Measurements from ENCODE around the gene TRPC3.
A peak's percentile ranks its signal among the peaks of the same experiment; 100 is the strongest.

TRPC3 gene

DNA sequence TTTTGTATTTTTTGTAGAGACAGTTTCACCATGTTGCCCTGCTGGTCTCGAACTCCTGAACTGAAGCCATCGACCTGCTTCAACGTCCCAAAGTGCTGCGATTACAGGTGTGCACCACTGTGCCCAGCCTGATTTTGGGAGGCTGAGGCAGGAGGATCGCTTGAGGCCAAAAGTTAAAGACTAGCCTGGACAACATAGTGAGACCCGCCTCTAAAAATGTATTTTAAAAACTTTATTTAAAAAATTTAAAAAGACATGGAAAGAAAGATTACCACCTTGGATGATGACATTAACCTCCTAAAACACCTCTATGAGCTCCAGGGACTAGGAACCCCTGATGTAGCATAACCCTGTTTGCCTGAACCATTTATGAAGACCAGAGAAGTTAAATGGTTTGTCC is 75.8 kb downstream of the TRPC3 start:
- no peak for DNase-seq (ENCODE audit: low read depth in 2 of 2, low spot score in 1 of 2)

DNA sequence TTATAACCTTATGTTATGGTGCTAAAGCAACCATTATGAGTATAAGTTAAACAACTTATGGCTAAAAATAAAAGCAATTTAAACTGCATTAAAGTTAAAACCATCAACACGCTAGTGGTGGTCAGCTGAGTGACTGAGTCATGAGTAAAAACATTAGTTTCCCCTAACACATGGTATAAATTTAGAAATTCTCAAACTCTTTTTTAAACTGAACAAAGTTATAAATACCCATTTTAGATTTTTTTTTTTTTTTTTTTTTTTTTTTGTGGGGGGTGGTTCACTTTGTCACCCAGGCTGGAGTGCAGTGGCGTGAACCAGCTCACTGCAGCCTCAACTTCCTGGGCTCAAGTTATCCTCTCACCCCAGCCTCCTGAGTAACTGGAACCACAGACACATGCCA is 76.2 kb downstream of the TRPC3 start:
- no peak for DNase-seq (ENCODE audit: low read depth in 2 of 2, low spot score in 1 of 2)

DNA sequence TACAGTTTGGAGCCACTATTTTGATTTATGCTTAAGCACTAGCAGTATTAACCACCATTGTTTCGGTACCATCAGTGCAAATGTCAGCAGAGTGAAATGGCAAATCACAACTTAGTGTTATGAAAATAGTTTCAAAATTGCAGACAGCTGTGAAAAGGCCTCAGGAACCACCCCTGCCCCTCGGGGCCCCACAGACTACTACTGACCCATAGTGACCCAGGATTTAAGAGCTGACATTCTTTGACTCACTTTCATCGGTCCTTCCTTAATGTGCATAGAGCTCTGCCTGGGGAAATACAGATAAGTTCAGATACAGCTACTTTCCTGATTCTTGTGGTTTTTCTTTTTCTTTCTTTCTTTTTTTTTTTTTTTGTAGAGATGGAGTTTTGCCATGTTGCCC is 78.3 kb downstream of the TRPC3 start:
- DNase-seq (ENCODE audit: low read depth in 2 of 2, low spot score in 1 of 2), result no peak

DNA sequence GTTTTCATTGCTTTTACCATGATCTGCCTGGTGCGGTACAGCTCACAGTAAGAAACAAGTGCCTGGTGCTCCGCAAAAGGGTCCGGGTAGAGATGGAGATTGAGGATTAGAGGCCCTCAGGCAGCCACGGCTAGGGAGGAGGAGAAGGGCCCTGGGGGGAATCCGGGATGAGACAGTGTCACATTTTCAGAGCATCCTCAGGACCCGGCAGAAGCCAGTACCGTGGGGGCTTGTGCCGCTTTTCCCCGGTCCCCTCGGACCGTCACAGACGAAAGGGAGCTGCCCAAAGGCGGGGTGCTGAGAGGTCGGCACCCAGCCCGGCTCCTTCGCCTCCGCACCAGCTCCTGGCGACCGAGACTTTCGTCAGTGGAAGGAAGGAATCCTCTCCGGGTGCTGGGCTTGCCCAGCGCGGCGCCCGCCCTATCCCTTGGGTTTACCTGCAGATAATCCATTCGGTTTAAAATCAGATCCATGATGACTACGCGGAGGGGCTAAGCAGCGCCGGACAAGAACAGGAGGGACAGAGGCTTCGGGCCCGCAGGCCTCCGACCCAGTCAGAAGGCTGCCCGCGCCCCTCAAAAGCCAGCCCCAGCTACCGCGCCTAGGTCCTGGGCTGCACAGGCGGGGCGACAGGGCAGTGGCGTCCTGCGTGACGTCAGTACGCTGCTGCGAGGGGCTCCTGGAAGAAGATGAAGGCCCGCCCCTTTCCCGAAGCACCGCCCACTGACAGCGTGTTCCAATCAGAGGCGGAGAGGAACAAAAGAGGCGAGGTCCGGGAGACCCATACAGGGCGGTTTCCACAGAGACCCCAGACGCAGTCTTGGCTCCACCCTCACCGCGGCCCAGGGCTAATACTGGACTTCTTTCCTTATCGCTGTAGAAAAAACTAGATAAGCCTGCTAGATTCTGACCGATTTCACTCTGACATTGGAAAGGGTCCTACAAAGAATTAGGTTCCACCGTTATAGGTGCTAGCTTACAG is 81.7 kb downstream of the TRPC3 start, which contains the start of gene BBS7:
Gene BBS7, minus strand, starts transcription at position 634 of the 982 bp plus-strand sequence. Its CDS starts 161 bp downstream, at position 473.
- peak; percentile 87 to 95 for DNase-seq (ENCODE audit: low read depth in 2 of 2, low spot score in 1 of 2)

DNA sequence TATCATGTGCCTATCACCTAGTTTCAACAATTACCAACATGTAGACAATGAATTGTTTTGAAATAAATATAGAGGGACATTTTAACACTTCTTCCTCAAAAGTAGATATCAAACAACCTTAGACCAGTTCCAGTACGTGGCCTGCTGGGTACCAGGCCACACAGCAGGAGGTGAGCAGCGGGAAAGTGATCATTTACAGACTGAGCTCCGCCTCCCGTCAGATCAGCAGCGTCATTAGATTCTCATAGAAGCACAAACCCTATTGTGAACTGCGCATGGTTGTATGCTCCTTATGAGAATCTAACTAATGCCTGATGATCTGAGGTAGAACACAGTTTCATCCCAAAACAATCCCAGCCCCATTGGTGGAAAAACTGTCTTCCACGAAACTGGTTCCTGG is 88.1 kb downstream of the TRPC3 start:
- DNase-seq (ENCODE audit: low read depth in 2 of 2, low spot score in 1 of 2), result no peak

DNA sequence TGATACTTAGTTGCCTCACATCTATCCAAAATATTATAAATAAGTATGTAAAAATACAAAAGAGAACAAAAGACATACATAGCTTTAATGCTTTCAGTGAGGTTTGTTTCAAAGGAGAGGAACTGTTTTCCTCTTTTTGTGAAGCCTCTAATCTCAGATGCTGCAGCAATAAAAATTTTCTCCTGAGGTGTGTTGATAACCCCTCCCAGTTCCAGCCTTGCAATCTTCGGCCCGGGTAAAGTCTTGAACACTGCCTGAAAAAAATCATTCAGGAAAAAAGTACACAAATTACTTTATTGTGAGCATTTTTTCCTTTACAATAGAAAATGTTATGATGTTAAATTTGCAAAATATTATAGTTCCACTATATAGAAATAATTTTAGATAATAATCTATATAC is 90.4 kb downstream of the TRPC3 start:
- no peak for DNase-seq (ENCODE audit: low read depth in 2 of 2, low spot score in 1 of 2)

DNA sequence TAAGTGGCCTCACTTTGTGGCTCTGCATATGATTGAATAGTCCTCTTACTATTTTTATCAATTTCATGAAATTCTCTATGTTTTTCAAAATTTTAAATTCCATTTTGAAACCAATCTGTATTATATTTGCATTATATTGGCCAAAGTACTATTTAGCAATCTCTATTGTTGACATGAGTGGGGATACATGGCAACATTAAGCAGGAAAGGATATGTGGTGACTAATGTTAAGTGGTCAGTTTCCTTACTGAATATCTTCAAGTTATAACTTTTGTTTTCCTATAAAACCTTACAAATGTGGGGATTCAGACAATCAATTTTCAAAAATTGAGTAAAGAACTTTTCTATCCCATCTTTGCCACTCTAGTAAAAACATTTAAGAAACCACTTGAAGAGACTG is 91.7 kb downstream of the TRPC3 start:
- DNase-seq (ENCODE audit: low read depth in 2 of 2, low spot score in 1 of 2), result no peak

DNA sequence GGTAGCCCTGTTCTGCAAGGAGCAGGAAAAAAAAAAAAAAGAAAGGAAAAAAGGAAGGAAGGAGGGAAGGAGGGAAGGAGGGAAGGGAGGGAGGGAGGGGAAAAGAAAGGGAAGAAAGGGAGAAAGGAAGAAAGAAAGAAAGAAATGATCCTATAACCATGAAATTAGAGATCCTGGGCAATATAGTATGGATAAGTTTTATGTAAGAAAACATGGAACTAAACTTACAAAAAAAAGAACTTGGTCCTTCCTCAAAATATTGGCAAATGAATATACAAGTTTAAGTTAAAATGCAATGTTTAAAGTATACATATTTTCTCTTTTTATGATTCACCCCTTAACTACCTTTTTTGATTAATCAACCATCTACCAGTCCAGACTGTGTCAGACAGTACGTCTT is 100.5 kb downstream of the TRPC3 start:
- no peak for DNase-seq (ENCODE audit: low read depth in 2 of 2, low spot score in 1 of 2)

DNA sequence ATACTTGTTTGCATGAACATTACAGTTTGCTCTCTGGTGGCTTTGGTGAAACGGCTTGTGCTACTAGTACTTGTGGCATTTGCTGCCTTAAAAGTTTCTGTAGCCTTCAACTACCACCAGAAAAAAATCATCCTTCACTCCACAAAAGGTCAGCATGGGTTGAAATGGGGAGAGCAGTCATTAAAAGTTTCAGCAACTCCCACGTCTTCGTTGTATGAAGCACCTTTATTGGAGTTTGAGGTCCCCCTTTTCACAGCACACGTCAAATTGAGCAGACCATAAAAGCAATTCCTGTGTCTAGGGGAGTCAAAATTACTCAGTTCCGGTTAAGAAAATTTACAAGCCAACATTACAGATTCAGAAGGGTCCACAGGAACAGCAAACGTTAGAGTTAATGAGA is 105.2 kb downstream of the TRPC3 start:
- DNase-seq (ENCODE audit: low read depth in 2 of 2, low spot score in 1 of 2), result no peak

DNA sequence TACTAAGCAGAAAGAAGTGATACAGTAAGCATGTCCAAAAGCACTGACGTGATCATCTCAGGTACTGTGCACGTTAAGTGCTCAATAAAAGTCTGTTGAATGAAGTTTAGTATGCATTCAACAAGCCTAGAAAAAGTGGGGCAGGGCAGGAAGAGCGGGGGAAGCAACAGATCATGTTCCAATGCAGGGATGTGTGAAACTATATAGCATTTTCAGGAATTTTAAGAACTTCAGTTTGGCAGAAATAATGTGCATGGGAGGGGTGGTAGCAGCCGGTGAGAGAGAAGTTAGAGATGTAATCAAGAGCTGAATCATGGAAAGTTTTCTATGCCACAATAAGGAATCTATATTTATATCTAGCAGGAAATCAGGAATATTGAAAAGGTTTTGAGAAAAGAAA is 109.0 kb downstream of the TRPC3 start:
- DNase-seq (ENCODE audit: low read depth in 2 of 2, low spot score in 1 of 2), result no peak

DNA sequence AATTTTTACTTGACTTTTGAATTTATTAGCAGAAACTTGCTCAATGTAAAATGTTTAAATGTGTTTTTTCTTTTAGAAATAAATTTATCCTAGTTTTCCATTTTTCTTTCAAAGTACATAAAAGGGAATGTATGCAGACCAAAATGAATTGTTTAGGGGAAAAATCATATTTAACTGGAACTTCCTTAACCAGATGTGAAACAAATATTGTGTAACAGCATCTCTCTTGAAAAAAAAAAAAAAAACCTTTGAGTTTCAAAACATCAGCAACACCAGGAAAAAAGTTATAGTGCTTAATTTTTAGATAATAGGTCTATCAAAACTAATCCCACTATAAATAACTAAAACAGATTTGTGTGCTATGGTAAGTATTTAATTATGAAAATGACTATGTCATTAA is 113.7 kb downstream of the TRPC3 start:
- no peak for DNase-seq (ENCODE audit: low read depth in 2 of 2, low spot score in 1 of 2)

DNA sequence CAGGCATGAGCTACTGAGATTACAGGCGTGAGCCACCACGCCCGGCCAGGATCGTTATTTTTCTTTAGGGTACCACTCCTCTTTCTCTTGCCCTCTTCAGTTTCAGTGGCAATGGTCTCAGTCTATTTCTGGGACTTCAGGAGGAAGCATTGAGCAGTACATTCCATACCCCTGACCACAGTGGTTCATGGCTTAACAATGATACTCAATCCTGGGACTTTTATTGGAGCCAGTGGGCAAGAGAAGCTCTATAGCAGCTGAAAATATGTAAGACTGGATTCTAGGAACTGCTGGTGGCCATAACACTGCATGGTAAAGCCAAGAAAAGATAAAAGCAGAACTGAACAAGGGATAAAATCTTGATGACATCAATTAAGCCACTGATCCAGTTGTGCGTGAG is 122.3 kb downstream of the TRPC3 start:
- no peak for DNase-seq (ENCODE audit: low read depth in 2 of 2, low spot score in 1 of 2)
